Raji (cell line): Measurements from ENCODE around the gene FBH1.

Experiments used
- POLR2A ChIP-seq: IDR thresholded peaks from 2 replicates; pipeline ENCODE4 v1.6.1; 2011; ENCODE audit warnings: low read depth, low read length, control low read depth; ENCODE audit not compliant: insufficient read depth

The FBH1 gene

DNA sequence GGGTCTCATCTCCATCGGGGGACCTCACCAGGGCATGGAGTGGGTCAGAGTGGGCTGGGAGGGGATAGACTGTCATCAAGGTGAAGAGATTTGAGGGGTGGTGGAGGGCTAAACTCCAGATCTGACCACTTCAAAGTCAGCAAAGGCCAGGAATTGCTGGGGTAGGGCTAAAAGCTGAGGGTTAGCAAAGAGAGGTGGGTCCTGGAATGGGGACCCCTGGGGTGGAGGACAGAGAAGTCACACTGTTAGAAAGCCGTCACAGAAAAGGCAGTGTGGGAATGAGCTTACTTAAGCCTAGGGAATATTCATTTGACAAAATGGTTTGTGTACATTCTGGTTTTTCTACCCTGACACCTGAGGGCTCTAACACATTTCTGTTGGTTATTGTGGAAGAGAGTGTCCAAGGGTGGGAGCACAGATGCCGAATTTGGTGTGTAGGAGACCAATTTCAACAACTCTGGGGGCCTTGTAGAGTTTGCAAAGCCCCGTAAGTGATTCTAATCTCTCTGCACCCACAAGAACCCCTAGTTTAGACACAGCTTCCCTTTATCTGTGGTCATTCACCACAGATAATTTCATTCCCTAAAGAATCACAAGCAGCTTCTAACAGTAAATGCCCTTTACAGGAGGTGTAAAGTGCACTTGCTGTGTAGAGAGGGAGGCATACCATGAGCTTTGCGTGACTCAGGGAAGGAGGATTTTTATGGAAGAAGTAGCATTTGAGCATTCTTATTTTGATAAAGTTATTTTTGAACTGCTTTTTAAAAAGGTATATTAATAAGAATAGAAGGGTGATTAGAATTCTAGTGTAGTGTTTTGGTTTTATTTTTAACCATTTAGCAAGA, 6.4 kb downstream of the FBH1 start:
- no peak for TF ChIP-seq POLR2A

DNA sequence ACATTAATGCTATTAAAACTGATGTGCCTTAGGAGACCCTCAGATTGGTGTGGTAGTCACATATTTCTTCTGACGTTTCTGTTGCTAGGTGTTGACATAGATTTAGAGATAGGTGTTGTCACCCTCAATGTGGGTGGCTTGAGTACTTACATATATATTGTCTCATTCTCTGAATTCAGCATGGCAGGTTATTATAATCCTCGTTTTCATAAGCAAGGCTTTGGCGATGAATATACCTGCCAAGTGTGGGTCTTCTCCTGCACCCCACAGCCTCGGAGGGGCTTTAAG, 7.0 kb downstream of the FBH1 start:
- TF ChIP-seq POLR2A: no peak

- TF ChIP-seq POLR2A: no peak
Measured at GRCh38 chr10:5897504-5897903, 7.5 kb downstream of the FBH1 start.

DNA sequence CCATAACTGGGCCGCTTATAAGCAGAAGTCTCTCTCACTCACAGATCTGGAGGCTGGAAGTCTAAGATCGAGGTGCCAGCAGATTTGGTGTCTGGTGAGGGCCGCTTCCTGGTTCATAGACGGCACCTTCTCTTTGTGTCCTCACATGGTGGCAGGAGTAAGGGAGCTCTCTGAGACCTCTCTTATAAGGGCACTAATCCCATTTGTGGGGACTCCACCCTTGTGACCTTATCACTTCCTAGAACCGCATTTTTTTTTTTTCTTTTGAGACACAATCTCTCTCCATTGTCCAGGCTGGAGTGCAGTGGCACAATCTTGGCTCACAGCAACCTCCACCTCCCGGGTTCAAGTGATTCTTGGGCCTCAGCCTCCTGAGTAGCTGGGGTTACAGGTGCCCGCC, 8.1 kb downstream of the FBH1 start:
- no peak for TF ChIP-seq POLR2A

GRCh38 chr10:5900247-5900646, 10.2 kb downstream of the FBH1 start:
- TF ChIP-seq POLR2A: no peak

DNA sequence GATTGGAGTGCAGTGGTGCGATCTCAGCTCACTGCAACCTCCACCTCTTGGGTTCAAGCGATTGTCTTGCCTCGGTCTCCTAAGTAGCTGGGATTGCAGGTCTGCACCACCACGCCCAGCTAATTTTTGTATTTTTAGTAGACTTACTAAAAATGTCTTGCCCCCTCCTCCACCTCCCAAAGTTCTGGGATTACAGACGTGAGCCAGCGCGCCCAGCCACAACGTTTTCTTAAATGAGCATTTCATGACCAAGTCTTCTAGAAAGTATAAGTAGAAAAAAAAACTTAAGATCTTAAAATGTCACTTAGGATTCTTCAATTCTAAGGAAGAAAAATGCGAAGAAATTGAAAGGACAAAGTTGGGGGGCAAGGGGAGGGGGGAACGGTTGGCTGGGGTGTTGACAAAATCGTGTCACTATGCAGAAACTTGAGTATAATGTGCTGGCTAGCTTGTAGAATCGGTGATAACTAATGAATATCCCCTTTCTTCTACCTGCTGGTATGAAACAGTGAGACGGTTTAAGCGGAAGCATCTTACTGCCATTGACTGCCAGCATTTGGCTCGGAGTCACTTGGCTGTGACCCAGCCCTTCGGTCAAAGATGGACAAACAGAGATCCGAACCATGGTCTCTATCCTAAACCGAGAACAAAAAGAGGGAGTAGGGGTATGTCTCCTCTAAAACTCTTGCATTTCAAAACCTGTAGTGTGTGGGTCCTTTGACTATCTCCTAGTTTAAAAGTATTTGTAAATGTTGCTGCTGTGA, 12.7 kb downstream of the FBH1 start:
- no peak for TF ChIP-seq POLR2A

- no peak for TF ChIP-seq POLR2A
Measured at GRCh38 chr10:5903563-5903962, 13.5 kb downstream of the FBH1 start.

DNA sequence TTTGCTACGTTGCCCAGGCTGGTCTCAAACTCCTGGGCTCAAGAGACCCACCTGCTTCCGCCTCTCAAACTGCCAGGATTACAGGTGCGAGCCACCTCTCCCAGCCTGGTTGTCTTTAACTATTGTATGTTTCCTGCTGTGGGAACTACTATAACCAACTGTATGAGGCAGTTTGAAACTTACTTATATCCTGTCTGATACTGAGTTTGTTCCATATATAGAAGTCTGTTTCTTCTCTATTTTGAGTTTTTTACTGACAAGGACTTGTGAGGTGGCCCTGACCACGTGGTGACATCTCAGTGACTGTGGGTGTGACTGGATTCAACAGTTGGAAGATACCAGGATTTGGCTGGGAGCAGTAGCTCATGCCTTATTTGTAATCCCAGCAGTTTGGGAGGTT, 14.2 kb downstream of the FBH1 start:
- no peak for TF ChIP-seq POLR2A

GRCh38 chr10:5905854-5906507, 15.9 kb downstream of the FBH1 start:
- no peak for TF ChIP-seq POLR2A

GRCh38 chr10:5906651-5907050, 16.6 kb downstream of the FBH1 start:
- no peak for TF ChIP-seq POLR2A

- TF ChIP-seq POLR2A: no peak
Measured at GRCh38 chr10:5910323-5911100, 20.5 kb downstream of the FBH1 start.

DNA sequence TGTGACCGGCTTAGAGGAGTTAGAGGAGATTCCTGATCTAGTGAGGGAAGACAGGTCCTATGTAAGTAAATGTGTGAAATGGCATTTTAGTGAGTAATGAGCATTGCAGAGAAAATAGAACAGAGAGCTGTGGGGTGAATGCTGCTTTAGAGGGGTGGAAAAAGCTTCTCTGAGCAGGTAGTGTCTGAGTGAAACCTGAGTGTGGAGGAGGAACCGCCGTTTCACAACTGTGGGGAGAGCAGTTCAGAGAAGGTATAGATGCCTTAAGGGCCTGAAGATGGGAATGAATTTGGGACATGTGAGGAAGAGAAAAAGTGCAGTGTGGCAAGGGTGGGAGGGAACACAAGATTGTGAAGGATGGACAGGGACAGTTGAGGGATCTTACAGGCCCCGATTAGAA, 21.6 kb downstream of the FBH1 start:
- no peak for TF ChIP-seq POLR2A

DNA sequence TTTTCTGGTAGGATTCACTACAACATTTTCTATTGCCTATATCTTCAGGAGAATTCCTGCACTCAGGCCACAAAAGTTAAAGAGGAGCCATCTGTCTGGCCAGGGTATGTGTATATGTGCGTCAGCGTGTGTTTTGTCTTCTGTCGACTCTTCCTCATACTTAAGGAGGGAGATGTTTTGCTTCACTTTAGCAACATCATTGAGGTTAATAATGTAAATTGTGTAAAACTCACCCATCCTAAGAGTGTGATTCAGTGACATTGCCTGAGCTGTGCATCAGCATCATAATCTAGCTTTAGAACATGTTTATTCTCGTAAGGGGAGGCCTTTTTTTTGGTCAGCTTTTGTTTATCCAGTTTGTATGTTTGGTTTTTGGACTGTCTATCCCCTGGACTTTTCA, 23.7 kb downstream of the FBH1 start:
- TF ChIP-seq POLR2A: no peak

- TF ChIP-seq POLR2A: no peak
Measured at GRCh38 chr10:5915451-5915850, 25.4 kb downstream of the FBH1 start.

DNA sequence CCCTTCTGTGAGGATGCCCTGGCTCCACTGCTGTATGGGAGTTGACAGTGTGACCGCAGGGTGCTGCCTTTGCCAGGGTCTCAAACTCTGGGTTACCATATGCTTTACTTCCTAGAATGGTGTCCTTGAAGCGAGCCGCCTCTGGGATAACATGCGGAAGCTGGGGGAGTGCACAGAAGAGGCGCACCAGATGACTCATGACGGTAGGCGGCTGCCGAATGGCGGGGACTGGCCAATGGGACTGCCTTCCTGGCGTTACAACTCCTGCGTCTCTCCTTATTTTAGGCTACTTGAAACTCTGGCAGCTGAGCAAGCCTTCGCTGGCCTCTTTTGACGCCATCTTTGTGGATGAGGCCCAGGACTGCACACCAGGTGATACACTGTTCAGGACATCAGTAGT, 27.3 kb downstream of the FBH1 start:
- no peak for TF ChIP-seq POLR2A
